IMR-90 (cell line): ENCODE data around the gene UBL3.

Experiments used
- MXI1 ChIP-seq: IDR thresholded peaks from 2 replicates; pipeline ENCODE4 v1.6.1; 2012; ENCODE audit warnings: low read depth, mild to moderate bottlenecking, low read length, moderate library complexity, borderline replicate concordance
- POLR2A ChIP-seq: IDR thresholded peaks from 2 replicates; pipeline ENCODE4 v1.6.1; 2012; ENCODE audit warnings: mild to moderate bottlenecking, low read depth, low read length
- SMC3 ChIP-seq: fragments of 150-350 bp; IDR thresholded peaks from 2 replicates; pipeline ENCODE4 v1.6.1; 2016; ENCODE audit warnings: low read depth, mild to moderate bottlenecking, antibody characterized with exemption, low read length, moderate library complexity
- TF ChIP-seq, protein P1 (sequence below): conservative IDR thresholded peaks from 2 replicates; pipeline ENCODE4 v1.5.1; 2012; ENCODE audit warnings: mild to moderate bottlenecking, low read depth, low read length, improper control_type of control experiment

DNA sequence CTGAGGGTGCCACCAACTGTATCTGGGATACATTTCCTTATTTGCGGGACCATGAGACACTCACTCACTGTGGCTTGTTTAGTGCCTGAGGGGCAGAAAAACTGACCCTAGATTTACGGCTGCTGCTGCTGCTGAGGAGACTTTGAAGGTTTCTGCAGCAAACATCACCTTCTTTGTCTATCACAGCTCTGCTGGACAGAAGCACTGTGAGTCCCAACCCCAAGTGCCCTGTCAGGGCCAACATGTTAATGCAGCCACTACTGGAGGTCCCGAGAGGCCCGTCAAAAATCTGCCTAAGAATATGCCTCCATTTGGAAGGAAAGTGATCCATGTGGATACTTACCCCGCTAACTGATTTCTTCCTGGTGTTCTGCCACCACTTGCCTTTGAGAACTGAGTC, 37.3 kb upstream of the UBL3 start:
- TF ChIP-seq, protein P1, sequence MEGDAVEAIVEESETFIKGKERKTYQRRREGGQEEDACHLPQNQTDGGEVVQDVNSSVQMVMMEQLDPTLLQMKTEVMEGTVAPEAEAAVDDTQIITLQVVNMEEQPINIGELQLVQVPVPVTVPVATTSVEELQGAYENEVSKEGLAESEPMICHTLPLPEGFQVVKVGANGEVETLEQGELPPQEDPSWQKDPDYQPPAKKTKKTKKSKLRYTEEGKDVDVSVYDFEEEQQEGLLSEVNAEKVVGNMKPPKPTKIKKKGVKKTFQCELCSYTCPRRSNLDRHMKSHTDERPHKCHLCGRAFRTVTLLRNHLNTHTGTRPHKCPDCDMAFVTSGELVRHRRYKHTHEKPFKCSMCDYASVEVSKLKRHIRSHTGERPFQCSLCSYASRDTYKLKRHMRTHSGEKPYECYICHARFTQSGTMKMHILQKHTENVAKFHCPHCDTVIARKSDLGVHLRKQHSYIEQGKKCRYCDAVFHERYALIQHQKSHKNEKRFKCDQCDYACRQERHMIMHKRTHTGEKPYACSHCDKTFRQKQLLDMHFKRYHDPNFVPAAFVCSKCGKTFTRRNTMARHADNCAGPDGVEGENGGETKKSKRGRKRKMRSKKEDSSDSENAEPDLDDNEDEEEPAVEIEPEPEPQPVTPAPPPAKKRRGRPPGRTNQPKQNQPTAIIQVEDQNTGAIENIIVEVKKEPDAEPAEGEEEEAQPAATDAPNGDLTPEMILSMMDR: no peak
- no peak for TF ChIP-seq MXI1
- no peak for TF ChIP-seq POLR2A
- TF ChIP-seq SMC3: no peak
